CD1c-positive myeloid dendritic cell (primary cell): ENCODE data around the gene FBXO7.
"Not testable (repeated sequence)": the region's sequence is repeated elsewhere in the genome, so short reads cannot be mapped to it uniquely, and the experiment has no call there.

ENCODE experiments used
- DNase-seq: peaks from one replicate; pipeline ENCODE4 v3.0.0-alpha.2; 2016; ENCODE audit errors: extremely low spot score

Gene FBXO7

DNA sequence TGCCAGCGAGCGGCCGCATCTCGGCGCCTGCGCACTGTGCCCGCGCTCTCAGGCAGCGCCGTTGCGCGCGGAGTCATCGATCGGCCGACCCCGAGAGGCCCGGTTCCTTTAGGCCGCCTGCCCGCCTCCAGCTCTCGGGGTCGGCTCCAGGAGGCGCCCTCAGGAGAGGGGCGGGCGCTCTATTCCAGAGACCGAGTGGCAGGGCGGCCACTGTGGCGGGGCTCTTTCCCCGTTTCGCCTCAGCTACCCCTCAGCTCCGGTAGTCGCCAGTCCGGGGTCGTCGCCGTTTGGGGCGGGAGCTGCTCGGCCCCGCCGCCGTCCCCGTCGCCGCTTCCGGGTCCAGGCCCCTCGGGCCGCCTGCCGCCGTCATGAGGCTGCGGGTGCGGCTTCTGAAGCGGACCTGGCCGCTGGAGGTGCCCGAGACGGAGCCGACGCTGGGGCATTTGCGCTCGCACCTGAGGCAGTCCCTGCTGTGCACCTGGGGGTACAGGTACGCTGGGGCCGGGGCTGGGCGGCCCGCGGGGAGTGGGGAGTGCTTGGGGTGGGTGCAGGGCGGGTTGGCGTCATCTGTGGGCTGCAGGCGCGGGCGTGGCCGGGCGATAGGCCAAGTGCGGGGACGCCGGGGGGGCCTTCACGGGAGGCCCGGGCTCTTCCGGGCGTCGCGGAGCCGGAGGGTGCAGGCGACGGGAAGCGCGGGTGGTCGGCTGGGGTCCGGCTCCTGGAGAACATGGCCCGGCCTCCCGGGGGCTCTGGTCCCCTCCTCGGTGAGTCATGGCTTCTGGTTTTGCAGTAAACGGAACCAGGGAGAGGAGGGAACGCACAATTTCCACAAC is at the start of gene FBXO7:
TSS of gene FBXO7 (plus strand) at position 177 of the 833 bp plus-strand sequence. CDS start at position 369, 192 bp downstream.
- peak; percentile 92 for DNase-seq

DNA sequence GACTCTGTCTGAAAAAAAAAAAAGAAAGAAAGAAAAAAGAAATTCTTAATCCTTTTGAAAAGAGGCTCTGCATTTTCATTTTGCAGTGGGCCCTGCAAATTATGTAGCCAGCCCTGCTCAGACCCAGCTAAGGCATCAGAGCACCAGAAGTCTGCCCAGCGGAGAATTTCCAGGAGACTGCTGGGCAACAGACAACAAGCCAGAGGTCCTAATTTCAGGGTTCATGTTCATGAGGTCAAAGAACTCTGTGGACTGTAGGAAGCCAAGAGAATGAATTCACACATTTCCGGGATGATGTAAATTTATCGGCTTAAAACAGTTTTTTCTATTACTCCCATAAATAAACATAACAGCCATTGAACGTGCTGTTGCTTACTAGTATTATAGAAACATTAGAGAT is 47.7 kb upstream of the FBXO7 start:
- no peak for DNase-seq

- no peak for DNase-seq
Measured at GRCh38 chr22:32430352-32430751, 44.3 kb upstream of the FBXO7 start.

GRCh38 chr22:32444068-32444467 is 30.5 kb upstream of the FBXO7 start:
- no peak for DNase-seq

- DNase-seq: no peak
Measured at GRCh38 chr22:32446321-32446720, 28.3 kb upstream of the FBXO7 start.

DNA sequence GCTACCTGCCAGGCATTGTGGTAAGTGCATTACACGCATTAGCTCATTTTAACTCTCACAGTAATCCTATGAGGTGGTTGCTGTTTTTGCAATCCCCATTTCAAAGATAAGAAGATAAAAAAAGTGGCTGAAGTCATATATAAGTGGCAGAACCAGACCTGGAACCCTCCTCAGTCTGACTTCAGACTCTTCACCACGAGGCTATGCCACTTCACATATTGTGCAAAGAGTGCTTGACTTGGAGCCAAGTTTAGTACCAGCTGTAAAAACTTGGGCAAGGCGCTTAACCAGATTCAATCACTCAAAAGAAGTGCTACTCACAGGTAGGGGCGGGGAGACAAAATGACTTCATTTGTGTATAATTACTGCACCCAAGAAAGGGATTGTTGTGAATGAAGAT is 25.6 kb upstream of the FBXO7 start:
- no peak for DNase-seq

DNA sequence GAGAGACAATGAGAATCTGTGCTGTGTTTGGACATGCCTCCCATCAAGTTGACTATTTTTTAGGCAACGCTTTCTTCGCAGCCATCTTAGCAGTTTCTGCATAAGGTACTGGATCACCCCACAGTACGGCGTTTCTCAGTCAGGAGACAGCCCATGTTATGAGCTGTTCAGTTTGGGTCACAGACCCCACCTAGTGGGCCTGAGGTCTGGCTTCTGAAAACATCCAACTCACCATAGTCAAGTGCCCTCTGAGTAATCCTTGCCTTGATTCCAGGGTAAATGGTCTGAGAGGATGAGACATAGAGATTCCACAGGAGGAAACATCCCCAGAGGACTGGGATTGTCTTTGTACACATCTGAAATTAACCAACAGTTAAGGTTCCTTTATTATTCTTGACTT is 17.6 kb upstream of the FBXO7 start:
- DNase-seq: no peak

- no peak for DNase-seq
Measured at GRCh38 chr22:32462452-32462851, 12.2 kb upstream of the FBXO7 start.

GRCh38 chr22:32465661-32466060 is 8.9 kb upstream of the FBXO7 start:
- no peak for DNase-seq

- no peak for DNase-seq
Measured at GRCh38 chr22:32466496-32466895, 8.1 kb upstream of the FBXO7 start.

DNA sequence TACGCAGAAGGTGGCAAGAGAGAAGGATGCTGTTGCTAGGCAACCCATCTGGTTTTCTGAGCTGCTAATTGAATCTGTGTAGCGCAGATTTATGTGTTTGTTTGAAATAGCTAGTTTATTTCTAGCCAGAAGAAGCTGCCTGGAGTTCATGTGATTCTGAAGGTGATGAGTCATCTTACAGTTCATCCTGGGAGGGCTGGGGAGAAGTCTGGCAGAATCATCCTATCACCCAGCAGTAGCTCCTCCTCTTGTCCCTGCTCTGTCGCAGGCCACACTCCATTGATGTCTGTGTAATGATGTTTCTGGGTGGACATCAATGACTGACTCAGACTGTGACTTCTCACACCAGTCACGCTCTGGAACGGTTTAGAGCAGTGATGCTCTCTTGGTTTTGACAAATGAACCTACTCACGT is 4.8 kb upstream of the FBXO7 start:
- DNase-seq: peak; percentile 8

DNA sequence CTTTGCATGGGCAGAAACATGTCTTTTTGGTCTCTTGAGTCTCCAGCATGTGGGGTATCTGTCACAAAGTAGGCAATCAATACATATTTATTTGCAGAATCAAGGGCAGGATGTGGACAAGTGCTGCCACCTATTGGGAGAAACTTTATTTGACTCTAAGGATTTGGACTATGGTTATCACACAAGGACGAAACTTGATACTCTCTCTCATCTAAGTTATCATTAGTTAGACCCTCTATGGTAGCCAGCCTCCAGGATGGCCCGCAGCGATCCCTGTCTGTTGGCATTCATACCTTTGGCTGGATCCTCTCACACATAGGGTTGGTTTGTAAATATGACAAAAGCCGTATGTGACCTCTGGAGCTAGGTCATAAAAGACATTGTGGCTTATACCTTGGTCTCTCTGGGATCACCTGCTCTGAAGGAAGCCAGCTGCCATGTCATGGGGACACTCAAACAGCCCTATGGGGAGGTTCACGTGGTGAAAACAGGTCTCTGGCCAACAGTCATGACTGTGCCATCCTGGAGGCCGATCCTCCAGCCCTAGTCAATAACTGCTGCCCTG is 1.1 kb upstream of the FBXO7 start:
- peak; percentile 72 for DNase-seq

DNA sequence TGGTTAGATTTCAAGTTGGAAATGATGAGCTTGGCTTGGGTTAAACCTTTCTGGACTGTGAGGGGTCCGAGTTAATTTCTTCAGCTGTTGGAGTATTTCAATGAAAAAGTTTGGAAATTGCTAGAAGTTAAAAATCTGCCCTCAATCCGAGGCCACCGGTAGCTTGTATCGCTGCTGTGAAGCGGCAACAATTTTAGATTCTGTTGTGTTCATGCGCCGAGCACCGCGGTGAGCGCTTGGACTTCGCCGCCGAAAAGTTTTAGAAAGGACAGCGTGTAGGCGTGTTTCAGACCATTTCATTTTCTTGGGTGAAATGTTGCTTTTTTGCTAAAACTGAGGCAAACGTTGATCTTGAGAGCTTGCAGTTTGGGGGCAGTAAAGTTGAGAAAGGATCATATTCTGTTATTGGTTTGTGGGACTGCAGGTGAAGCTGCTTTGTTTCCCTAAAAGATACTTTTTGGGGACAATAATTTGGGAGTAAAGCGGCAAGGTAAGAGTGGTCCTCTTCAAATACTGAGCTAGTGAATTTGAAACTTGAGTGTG is 928 bp downstream of the FBXO7 start:
- peak; percentile 46 for DNase-seq

DNA sequence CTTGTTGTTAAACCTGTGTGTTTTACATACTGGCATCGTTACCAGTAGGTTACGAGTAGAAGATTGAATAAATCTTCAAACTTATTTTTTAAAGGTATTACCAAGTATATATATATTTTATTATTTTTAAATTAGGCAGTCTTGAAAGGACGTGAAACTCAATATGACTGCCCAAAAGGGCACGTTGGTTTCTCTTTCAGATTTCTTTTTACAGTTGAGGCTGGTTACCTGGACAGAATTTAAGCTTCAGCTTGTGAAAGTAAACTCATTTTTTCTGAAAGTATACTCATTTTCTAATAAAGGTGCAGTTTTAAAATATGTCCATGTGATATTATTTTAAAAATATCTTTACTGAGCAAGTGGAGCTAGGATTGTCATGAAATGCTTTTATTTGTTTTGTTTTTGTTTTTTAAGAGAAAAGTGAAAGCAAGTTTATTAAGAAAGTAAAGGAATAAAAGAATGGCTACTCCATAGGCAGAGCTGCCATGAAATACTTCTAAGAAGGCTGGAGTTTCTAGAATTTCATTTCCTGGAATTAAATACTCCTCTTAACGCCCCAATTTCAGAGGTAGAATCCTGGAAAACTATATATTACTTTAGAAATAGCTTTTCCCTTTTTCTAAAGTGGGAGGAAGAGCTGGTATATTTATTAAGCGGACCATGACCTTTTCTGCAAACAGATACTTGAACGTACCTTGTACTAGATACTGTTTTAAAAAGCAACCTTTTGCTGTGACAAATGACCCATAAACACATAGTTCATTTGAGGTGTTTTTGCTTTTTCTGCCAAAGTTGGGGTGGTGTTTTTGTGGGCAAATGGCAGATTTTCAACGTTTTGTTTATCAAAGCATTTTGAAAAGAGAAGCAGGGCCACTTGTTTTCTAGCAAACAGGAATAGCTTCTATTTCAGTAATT is 1.9 kb downstream of the FBXO7 start:
- no peak for DNase-seq

DNA sequence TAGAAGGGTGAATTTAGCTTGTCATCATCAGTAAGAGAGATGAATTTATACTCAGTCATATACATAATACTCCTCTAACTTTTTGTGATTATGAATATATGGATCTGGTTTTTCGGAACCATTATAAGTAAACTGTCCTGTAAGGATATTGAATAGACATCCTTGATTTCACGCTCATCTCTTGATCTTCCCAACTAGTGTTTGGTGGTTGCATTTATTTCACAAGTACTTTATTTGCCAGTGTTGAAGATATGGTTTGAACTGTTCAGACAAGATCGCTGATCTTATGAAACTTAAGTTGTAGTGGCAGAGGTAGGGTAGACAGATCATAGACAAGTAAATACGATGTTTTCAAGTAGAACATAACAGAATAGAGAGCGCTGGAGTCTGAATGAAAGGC is 3.0 kb downstream of the FBXO7 start:
- no peak for DNase-seq

DNA sequence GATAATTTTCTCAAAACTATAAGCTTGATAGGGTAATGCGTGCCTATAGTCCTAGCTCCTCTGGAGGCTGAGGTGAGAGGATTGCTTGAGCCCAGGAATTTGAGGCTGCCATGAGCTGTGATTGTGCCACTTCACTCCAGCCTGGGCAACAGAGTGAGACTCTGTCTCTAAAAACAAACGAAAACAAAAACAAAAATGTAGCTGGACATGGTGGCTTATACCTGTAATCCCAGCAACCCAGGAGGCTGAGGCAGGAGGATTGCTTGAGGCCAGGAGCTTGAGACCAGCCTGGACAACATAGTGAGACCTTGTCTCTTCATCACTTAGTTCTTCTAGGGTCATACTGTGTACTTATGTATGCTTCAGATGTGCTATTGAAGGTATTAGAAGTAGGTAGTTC is 3.9 kb downstream of the FBXO7 start:
- DNase-seq: not testable (repeated sequence)

DNA sequence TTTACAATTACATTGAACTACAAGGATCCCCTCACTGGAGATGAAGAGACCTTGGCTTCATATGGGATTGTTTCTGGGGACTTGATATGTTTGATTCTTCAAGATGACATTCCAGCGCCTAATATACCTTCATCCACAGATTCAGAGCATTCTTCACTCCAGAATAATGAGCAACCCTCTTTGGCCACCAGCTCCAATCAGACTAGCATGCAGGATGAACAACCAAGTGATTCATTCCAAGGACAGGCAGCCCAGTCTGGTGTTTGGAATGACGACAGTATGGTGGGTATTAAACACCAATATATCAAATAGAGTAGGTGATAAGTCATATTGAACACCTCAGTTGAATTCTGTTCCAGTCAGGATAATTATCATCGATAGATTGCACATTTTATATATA is 4.4 kb downstream of the FBXO7 start:
- DNase-seq: no peak

GRCh38 chr22:32480238-32480637 is 5.6 kb downstream of the FBXO7 start:
- DNase-seq: no peak

GRCh38 chr22:32482708-32483107 is 8.1 kb downstream of the FBXO7 start:
- DNase-seq: peak; percentile 7

DNA sequence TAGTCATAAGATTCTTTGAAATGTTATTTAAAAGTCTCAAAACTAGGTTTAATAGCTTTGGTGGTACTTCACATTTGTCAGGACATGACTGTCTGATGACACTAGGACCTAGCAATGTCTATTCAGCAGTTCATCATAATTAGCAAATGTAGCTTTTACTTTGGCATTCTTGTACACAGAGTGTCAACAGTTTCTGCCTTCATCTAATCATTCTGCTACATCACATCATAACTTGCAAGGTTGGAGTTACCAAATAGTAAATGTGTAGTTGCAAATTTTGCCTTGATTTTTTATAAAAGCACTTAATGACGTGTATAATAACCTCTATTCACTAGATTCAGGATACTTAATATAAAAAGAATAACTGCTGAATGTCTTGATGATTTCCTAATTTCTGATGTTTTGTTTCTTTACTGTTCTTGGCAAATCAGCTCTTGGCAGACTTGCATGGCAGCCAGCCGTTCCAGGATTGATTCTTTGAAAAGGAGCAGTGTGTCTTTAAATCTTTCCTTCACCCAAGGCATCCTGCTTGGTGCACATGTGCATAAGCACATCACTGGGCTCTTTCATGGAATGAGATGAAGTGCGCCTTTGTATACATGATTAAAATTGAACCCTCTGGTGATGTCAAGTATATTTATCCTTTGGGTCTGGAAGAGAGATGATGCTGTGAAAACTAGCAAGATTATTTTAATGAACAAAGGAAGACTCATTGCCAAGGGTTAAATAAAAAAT is 12.2 kb downstream of the FBXO7 start:
- no peak for DNase-seq

GRCh38 chr22:32487461-32487860 is 12.8 kb downstream of the FBXO7 start:
- no peak for DNase-seq
